HG02571 (cell line): Measurements from ENCODE around the gene CFAP74.

Source experiments
- ATAC-seq: cut with Tn5 transposase; IDR thresholded peaks from one replicate; pipeline ENCODE4 v1.9.1; 2021; ENCODE audit warnings: mild to moderate bottlenecking, moderate library complexity; ENCODE audit not compliant: unreplicated experiment

The CFAP74 gene

DNA sequence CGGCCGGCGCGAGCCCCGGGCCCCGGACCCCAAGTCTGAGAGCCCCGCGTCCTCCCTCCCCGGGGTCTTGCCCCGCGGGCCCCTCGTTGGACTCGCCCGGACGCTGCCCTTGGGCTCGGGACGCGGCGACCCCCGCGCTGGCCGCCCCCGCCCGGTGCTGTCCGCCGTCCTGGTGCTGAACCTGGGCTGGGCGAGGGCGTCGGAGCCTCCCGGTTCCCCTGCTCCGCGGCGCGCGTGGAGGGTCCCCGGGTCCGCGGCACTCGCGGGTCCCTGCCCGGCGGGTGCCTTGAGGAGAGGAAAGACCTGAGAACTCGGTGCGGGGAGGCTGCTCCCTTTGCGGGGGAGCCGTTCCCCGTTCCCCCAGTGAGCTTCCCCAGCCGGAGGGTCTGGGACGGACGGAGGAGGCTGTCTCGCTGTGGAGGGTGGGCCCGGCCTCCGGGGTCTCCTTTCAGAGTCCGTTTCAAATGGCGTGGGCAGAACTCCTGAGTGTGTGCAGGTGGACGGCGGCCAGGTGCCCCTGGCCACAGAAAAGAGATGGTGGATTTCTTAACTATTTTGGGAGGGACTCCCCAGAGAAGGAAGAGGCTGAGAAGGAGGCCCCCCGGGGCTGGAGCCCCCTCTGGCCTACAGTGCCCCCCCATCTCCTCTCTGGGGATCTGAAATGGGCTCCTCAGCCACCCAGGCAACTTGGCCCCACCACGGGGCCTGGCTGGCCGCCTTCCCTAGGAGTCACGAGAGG, 16.2 kb upstream of the CFAP74 start:
- no peak for ATAC-seq

DNA sequence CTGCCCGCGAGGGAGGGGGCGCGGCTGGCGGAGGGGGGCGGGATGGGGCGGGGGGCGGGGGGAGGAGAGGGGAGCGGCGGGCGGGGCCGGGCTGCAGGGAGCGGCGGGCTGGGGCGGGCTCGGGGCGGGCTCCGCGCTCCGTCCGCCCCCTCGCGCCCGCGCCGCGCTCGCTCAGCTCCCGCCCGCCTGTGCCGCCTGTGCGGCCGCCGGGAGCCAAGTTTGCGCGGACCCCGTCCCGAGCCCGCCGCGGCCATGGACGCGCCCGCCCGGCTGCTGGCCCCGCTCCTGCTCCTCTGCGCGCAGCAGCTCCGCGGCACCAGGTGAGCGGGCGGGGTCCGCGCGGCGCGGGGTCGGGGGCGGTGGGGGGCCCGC, 15.6 kb upstream of the CFAP74 start, which contains the start of gene GABRD:
Gene GABRD (plus strand): TSS at position 174 of the 372 bp plus-strand sequence. CDS start 79 bp downstream, at position 253.
- ATAC-seq = no peak

DNA sequence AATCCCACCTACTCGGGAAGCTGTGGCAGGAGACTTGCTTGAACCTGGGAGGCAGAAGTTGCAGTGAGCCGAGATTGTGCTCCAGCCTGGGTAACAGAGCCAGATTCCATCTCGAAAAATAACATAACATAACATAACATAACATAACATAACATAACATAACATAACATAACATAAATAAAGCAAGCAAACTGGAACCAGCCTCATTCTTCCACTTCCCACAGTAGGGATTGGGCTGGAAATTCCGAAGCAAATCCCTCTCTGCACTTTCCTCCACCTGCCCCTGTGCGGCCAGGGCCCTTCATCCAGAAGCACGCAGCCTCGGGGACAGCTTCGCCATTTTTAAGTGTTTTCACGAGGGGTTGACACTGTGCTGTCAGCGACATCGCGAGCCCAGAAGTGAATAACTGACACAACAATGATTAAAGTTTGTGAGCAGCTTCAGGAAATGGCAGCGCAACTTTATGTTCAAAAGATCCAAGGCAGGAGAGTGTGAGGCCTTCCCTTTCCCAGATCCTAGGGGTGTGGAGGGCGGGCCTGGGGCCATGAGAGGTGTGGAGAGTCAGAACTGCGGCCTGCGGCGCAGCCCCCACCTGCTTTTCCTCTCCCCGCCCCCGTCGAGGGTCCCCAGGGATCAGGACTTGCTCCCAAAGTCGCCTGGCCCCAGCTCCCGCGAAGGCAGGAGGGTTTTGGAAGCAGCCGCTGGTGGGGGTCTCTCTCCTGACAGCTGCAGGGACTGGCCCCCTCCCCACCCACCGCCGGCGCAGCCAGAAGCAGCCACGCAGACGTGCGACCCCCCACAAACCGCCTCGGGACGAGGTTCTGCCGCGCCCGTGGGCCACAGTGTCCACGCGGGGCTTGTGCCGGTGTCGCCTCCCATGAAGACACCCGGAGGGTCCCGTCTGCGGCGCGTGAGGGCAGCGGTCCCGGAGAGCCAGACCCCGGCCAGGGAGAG, 14.9 kb upstream of the CFAP74 start:
- no peak for ATAC-seq

DNA sequence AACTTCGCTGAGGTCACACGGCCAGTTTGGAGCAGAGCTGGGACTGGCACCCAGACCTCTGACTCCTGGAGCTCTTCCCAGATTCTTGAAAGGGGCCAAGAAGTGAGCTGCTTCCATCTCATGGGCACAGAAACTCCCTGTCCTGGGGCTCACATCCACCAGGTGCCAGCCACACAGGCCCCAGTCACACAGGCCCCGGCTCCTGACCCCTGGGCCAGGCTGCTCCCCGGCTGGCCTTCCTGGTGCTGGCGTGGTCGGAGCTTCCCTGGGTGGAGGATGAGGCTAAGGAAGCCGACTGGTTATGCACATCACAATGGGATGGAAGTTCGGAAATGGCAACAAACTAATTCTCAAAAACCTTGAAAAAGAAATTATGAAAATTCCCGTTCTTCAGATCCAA, 12.5 kb upstream of the CFAP74 start:
- no peak for ATAC-seq

DNA sequence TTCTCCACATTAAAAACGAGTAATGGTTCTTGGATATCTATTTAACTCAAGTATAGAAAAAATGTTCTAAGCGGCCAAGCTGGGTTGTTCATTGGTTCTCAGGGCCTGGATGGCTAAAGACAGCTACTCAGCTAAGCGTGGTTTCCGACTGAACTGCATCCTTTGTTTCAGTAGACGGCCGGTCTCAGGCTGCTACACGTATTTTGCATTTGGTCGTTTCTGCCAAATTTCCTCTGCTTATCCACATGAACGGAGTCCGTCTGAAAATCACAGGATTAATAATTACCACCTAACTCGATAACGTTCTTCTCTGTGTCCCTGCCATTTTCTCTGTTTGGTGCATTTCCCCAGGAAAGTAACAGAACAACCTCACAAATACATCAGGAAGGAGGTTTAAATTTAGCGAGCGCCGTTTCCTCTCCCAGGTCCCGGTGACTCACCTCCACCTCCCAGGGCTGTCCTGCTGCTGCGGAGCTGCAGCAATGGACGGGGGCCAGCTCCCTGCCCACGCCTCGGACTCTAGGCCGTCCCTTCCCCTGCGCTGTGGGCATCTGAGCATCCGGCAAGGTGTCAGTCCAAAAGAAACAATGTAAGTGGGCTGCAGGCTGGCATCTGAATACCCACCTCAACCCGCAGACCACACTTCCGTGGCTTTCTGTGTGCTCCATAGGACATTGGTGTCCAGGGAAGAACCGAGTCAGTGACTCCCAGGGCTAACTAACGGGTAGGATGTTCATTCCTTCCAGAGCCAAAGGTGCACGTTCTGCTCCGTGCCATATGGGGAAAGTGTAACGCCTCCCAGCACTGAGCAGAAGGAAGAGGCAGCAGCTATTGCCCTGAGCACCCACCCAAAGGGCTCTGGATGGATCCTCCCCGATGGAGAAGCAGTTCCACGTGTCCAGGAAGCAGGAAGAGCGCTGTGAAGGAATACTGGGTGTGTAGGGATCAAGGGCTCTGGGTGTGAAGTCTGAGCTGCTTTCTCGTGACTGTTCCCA, 11.5 kb upstream of the CFAP74 start:
- no peak for ATAC-seq

DNA sequence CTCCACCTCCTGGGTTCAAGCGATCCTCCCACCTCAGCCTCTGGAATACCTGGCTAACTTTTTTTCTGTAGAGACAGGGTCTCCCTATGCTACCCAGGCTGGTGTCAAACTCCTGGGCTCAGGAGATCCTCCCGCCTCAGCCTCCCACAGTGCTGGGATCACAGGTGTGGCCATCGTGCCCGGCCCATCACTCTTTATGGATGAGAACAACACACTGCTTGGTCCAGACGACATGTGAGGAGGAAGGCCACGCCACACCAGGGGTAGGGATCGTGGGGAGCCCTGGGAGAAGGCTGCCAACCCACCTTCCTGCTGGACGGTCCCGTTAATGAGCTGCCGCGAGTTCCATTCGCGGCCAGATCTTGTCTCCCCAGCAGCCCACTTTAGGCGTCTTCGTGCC, 10.6 kb upstream of the CFAP74 start:
- ATAC-seq = no peak

DNA sequence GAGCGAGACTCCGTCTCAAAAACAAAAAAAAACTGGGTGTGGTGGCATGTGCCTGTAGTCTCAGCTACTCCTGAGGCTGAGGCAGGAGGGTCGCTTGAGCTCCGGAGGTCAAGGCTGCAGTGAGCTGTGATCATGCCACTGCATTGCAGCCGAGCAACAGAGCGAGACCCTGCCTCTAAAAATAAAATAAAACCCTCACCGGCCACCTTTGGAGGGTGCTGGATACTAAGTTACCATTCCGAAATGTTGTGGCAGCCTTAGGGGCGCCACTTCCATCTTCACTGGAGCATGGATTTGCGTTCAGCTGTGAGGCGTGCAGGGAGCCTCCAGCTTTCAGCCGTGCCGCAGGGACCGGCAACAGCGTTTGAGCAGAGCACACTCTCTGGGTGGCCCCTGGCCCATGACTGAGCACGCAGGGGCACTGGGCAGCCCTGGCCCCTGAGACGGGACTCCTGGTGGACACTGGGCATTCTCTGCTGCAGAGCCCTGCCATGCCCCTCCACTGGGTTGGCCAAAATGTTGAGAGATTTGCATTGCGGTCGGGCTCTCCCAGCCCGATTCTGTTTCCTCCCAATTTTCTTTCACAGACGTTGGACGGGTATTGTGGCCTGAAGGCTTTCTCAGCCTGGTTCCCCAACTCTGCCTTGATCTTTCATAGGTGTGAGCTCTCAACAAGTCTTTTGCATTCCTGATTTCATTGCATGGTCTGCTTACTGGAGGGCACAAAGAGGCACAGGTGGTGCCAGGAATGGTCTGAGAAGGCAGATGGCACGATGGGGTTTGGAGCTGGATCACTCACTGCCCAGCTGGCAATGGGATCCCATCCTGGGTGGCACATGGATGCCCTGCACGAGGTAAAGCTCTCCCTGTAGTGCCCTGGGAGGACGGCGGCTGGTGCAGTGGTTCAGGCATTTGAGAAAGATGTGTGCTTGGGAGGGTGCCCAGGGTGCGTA, 5.8 kb upstream of the CFAP74 start:
- ATAC-seq = no peak

DNA sequence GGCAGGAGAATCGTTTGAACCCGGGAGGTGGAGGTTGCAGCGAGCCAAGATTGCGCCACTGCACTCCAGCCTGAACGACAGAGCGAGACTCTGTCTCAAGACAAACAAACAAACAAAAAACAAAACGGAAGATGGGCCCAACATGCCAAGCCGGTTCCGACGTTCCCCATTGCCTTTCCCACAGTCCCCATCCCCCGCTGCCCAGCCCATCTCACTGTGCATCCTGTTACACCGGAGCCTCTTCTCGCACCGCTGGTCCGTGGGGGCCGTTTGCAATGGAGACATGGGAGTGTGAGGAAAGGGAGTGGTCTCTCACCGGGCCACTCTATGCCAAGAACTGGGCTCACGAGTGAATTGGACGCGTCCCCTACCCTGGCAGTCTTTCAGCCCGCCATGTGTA, 1.3 kb upstream of the CFAP74 start:
- no peak for ATAC-seq

DNA sequence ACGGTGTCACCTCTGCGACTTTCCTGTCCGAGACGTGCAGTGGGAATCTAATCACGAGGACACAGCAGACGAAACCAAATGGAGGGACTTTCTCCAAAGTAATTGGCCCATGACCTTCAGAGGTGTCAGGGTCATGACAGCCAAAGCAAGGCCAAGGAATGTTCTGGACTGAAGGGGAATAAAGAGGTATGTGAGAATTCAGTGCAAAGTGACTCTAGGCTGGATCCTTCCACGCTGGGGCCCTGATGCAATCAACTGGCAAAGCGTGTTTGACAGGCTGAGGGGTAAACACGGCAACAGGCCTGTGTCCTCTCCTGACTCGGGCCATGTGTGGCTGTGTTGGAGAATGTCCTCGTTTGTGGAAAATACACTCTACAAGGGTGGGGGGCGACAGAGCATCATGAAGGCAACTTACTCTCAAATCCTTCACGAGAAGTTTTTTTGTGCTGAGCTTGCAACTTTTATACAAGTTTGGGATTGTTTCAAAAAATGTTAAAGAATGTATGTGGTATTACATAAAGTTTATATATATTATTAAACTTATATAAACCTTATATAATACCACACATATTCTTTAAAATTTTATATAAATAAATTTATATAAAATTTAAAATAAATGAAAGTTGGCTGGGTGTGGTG, 1.7 kb downstream of the CFAP74 start:
- ATAC-seq = no peak

DNA sequence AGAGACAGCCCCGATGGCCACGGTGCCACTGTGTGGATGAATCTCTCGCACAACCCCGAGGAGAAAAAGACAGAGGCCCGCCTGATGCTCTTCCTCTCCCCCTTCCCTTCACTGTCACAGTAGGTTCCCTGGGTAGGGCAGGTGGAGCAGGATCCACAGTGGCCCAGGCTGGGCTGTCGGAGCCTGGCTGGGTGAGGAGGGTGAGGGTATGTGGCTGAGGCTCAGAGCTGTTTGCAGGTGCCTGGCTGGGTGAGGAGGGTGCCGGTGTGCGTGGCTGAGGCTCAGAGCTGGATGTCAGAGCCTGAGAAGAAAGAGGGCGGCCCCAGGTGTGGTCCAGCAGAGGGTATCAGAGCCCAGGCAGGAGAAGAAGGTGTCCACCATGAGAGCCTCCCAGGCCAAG, 2.7 kb downstream of the CFAP74 start:
- ATAC-seq = no peak

DNA sequence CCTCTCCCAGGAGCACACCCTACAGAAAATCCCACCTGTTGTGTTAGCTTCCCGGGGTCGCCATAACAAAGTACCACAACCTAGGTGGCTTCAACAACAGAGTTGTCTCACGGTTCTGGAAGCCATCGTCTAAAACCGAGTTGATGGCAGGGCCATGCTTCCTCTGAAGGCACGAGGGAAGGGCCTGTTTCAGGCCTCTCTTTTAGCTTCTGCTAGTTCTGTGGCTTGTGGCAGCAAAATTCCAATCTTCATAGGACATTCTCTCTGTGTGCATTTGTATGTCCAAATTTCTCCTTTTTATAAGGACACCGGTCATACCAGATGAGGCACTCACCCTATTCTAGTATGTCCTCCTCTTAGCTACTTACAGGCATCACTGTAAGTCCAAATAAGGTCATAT, 3.2 kb downstream of the CFAP74 start:
- ATAC-seq = no peak

DNA sequence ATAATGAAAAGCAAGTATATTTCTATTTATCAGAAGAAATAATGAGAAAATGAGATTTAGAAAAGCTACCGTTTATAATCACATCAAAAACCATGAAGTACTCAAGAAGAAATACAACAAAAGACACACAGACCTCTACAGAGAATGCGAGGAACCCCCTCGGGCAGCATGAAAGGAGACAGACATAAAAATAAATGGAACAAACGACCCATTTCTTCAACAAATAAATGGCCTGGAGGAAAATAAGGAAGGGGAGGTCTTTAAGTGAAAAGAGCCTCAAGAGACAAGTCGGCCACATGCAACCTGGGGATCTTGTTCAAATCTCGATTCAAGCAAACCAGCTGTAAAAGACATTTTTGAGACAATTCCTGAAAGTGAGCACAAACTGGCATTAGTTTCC, 6.0 kb downstream of the CFAP74 start:
- no peak for ATAC-seq

DNA sequence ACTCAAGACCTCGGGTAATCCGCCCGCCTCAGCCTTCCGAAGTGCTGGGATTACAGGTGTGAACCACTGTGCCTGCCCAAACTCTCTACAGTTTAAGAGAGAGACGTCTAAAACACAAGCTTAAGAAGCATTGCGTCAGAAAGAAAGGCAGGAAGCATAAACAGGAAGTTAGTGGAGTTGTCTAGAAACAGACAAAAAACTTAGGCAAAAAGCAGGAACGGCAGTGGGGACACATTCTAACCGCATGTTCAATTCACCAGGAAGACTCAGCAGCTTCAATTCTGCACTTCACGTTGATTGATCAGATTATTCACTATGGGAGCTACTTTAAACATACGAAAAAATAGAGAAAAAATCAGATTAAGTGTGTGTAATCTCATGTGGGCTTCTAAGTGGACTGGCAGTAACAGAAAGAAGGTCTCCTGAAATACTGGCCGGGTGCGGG, 7.4 kb downstream of the CFAP74 start:
- ATAC-seq = no peak

DNA sequence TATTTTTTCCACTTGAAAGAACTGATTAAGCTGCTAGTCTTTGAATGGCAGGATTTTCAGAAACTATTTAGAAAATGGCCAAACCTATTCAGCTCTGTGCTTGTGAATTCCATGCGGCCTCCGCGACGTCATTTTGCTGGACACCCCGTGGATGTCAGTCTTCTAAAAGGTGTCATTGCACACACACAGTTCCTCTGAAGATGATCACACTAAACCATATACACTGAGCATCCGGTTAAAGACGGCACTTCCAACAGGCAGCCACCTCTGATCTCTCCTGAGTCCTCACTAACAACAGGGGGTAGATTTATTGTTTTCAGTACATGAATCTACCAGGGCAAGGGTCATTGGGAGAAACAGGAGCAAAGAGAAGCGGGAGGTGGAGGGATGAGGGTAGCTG, 9.1 kb downstream of the CFAP74 start:
- ATAC-seq = no peak

DNA sequence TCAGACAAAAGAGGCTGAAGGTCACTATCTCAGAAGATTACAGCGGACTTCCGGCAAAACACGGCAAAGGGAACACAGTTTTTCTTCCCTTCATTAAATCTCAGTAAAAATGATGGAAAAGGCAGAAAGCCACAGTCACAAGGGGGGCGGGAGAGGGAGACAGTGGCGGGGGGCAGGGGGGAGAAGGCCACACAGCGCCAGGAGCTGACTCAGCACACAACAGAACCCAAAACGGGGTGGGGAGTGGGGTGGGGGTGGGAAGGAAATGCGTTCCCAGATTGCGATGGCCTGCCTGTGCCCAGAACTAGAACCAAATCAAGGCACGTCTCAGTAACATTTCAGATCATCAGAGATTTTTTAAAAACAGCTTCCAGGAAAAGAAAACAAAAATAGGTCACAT, 13.4 kb downstream of the CFAP74 start:
- no peak for ATAC-seq

DNA sequence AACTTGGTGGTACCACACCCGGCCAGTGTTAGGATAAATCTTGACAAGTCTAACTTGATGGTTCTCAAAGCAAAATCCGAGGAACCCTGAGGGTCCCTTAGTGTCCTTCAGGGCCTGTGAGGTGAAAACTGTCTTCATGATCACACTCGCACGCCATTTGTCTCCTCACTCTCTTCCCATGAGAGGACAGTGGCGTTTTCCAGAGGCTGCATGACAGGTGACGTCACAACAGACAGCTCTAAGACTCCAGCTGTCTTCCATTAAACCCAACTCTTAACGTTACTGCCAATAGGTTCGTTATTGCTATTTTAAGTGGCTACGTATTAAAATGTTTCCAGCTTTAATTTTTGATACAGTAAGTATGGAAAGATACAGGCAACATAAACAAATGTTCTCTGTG, 13.8 kb downstream of the CFAP74 start:
- no peak for ATAC-seq

DNA sequence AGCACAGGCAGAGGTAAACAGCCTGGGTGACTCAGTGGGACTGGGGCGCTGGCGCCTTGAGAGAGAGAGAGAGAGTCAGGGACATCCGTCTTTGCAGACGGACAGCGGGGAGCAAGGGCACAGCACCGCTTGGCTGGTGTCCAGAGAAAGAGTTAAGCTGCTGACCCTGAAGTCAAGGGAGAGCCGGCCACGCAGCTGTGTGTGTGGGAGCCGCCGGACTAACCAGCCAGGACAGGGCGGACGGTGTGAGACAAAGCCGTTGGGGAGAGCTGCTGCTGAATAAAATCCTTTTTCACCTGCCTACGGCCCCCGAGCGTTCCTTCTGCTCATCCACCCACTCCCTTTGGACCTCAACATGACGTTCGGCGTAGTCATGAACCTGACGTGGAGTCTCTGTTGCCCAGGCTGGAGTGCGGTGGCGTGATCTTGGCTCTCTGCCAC, 14.5 kb downstream of the CFAP74 start:
- no peak for ATAC-seq

DNA sequence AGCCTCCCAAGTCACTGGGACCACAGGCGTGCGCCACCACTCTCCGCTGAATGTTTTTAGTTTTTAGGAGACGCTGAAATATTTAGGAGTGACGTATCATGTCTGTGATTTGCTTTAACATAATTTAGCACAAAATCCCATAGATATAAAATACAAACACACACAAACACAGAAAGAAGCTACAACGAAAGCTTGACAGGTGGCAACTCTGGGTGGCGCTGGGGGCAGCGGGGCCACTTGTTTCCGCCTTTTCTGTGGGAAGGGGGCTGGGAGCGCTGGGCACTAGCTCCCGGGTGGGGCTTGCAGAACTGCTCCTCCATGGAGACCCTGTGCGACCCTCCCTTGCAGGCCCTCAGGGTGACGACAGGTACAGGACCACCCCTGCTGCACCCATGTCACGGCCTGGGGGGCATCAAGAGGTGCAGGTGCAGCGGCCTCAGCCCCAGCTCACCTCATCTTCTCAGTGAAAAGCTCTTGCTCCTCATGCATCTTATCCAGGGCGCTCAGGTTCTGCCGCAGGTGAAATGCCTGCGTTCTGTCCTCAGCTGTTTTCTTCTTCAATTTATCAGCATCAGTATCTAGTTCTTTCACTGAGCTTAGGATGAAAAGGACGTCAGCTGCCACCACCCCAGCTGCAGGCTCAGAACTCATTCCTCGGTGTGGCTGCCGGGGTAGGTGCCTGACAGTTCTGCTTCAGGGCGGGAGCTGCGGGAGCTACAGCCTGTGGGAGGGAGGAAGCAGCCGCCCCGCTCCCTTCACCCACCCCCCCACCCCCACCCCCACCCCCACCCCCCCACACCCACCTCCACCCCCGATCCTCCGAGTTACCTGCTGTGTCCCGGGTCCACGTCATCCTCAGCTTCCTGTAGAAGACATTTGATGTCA, 15.3 kb downstream of the CFAP74 start:
- no peak for ATAC-seq
